Vagina (tissue), 2 donors: Measurements from ENCODE around the gene BNIPL.

Experiments
- POLR2A ChIP-seq, 2 donors: fragments of 450-650 bp; IDR thresholded peaks; one replicate each; pipeline ENCODE4 v1.6.1; 2017; ENCODE audit warnings: antibody characterized with exemption in 2 of 2, mild to moderate bottlenecking in 2 of 2, moderate library complexity in 2 of 2
- TF ChIP-seq, protein P1 (sequence below), 3 experiments: fragments of 450-650 bp in 2 of 3; fragments of 200-600 bp in 1 of 3; sonication (generic) in 1 of 3; IDR thresholded peaks; one replicate each; pipeline ENCODE4 v1.5.1; 2017 to 2019; ENCODE audit warnings: antibody characterized with exemption in 3 of 3, mild to moderate bottlenecking in 2 of 3, moderate library complexity in 2 of 3

DNA sequence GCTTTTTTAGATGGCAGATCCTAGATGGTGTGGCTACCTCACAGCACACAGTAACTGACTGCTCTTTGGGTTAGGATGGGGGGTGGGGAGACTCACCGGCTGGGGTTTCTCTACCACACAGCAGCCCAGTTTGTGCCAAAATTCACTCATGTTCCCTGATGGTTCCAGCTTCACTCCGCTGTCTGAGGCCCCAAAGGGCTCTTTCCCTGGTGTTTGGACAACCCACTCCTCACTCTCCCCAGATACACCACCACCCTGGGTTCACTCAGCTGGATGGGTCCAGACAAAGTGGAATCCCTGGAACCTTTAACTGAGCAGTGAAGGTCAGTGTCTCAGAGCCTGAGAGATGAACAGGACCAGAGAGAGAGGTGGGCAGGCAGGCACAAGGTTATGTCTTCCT is 19.2 kb downstream of the BNIPL start:
- TF ChIP-seq, protein P1, sequence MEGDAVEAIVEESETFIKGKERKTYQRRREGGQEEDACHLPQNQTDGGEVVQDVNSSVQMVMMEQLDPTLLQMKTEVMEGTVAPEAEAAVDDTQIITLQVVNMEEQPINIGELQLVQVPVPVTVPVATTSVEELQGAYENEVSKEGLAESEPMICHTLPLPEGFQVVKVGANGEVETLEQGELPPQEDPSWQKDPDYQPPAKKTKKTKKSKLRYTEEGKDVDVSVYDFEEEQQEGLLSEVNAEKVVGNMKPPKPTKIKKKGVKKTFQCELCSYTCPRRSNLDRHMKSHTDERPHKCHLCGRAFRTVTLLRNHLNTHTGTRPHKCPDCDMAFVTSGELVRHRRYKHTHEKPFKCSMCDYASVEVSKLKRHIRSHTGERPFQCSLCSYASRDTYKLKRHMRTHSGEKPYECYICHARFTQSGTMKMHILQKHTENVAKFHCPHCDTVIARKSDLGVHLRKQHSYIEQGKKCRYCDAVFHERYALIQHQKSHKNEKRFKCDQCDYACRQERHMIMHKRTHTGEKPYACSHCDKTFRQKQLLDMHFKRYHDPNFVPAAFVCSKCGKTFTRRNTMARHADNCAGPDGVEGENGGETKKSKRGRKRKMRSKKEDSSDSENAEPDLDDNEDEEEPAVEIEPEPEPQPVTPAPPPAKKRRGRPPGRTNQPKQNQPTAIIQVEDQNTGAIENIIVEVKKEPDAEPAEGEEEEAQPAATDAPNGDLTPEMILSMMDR (IDR thresholded peaks at IDR 0.05), result no peak
- TF ChIP-seq POLR2A (IDR thresholded peaks at IDR 0.05), result no peak
